GM12891 (cell line): ENCODE results near the gene RPS6KA2.

ENCODE experiments used
- POLR2A ChIP-seq: IDR thresholded peaks from 2 replicates; pipeline ENCODE4 v1.6.1; 2011; ENCODE audit warnings: low read depth, low read length, control low read depth
- POLR2AphosphoS5 ChIP-seq: IDR thresholded peaks from 2 replicates; pipeline ENCODE4 v1.6.1; 2011; ENCODE audit warnings: low read depth, low read length, control low read depth

GRCh38 chr6:166411721-166412151 lies 215.3 kb downstream of the RPS6KA2 start:
- TF ChIP-seq POLR2A (no peak), POLR2AphosphoS5 (no peak)
